ENCODE data around the gene XRCC3.

XRCC3 gene

GRCh38 chr14:103651585-103651984 is 63.7 kb downstream of the XRCC3 start:
- Histone ChIP-seq H3K9me3 (ENCODE audit: control insufficient read depth, insufficient read depth, low read depth, low read length) (no peaks in the 10 kb centered on the region), H3K4me1 (ENCODE audit: control insufficient read depth, insufficient read depth, low read length) (no peaks in the 10 kb centered on the region), H3K36me3 (ENCODE audit: control insufficient read depth in 2 of 2, insufficient read depth in 1 of 2, low read length in 2 of 2) (peaks cover 21 to 41% of the 10 kb centered on the region in 2 experiments), H3K27ac (ENCODE audit: extremely low read depth, low read depth, low read length) (no peak overlapping the region), H3K4me3 (ENCODE audit: low read depth, low read length) (no peak overlapping the region)
- TF ChIP-seq MZF1 (tag by site-specific recombination; IDR thresholded peaks at IDR 0.05; ENCODE audit: borderline replicate concordance) (no peak), ZNF600 (tag by site-specific recombination; IDR thresholded peaks at IDR 0.05) (peak; percentile 61)
- ChIA-PET CTCF (interaction anchor here (0.7 kb wide), 1 partner anchor 271 kb away, joined by 4 read pairs; no protein-coding TSS in a partner anchor), POLR2A (interaction anchor here (0.6 kb wide), 1 partner anchor 90 kb away, joined by 4 read pairs; no protein-coding TSS in a partner anchor)

GRCh38 chr14:103650213-103650612 is 65.0 kb downstream of the XRCC3 start:
- ChIA-PET CTCF (interaction anchor here (0.5 to 1.3 kb wide), 3 partner anchors 9 to 74 kb away, joined by 3 to 6 read pairs (median 5); no protein-coding TSS in a partner anchor), POLR2A (interaction anchor here (0.7 kb wide), 1 partner anchor 32 kb away, joined by 4 read pairs; no protein-coding TSS in a partner anchor)
- no peak overlapping the region for H3K27ac ChIP-seq (ENCODE audit: extremely low read depth, low read depth, low read length)
- no peak for TF ChIP-seq ZFHX2 (tag by site-specific recombination; conservative IDR thresholded peaks at IDR 0.05)
- no peak for TF ChIP-seq ZNF157 (tag by site-specific recombination; IDR thresholded peaks at IDR 0.05)
- TF ChIP-seq ZBTB26 (tag by site-specific recombination; optimal IDR thresholded peaks at IDR 0.05) = no peak
- TF ChIP-seq IKZF3 (tag by site-specific recombination; IDR thresholded peaks at IDR 0.05) = no peak
- no peak for TF ChIP-seq ZNF221 (tag by site-specific recombination; IDR thresholded peaks at IDR 0.05; ENCODE audit: borderline replicate concordance)
- TF ChIP-seq REST (tag by site-specific recombination; IDR thresholded peaks at IDR 0.05) = no peak
- TF ChIP-seq ZNF311 (tag by site-specific recombination; IDR thresholded peaks at IDR 0.05; ENCODE audit: borderline replicate concordance) = no peak
- no peak overlapping the region for H3K4me3 ChIP-seq (ENCODE audit: low read depth, low read length)
- peaks cover 16 to 27% of the 10 kb centered on the region in 2 experiments for H3K36me3 ChIP-seq (ENCODE audit: control insufficient read depth in 2 of 2, insufficient read depth in 1 of 2, low read length in 2 of 2)
- no peaks in the 10 kb centered on the region for H3K4me1 ChIP-seq (ENCODE audit: control insufficient read depth, insufficient read depth, low read length)
- H3K9me3 ChIP-seq (ENCODE audit: control insufficient read depth, insufficient read depth, low read depth, low read length) = no peaks in the 10 kb centered on the region

GRCh38 chr14:103649001-103649400 is 66.2 kb downstream of the XRCC3 start:
- no peaks in the 10 kb centered on the region for H3K4me1 ChIP-seq (ENCODE audit: control insufficient read depth, insufficient read depth, low read length)
- TF ChIP-seq ZBTB26 (tag by site-specific recombination; optimal IDR thresholded peaks at IDR 0.05) = no peak
- TF ChIP-seq ZNF121 (tag by site-specific recombination; IDR thresholded peaks at IDR 0.05) = peak; percentile 86
- H3K36me3 ChIP-seq (ENCODE audit: control insufficient read depth in 2 of 2, insufficient read depth in 1 of 2, low read length in 2 of 2) = peaks cover 7 to 15% of the 10 kb centered on the region in 2 experiments; a peak in 2 of 3 replicates
- ChIA-PET POLR2A (no interaction called here), CTCF (interaction anchor here (0.7 kb wide), 1 partner anchor 917 kb away, joined by 3 read pairs; no protein-coding TSS in a partner anchor)
- H3K9me3 ChIP-seq (ENCODE audit: control insufficient read depth, insufficient read depth, low read depth, low read length) = no peaks in the 10 kb centered on the region
- H3K27ac ChIP-seq (ENCODE audit: extremely low read depth, low read depth, low read length) = no peak overlapping the region
- H3K4me3 ChIP-seq (ENCODE audit: low read depth, low read length) = no peak overlapping the region

All from HEK293 (cell line).